Gastrocnemius medialis (tissue), 4 donors: Measurements from ENCODE around the gene CDCA4. TPM values are rescaled to one million over a fixed set of nuclear protein-coding genes. Genes with fewer than 3 reads are reported as not detected.

Source experiments
- ATAC-seq, 2 donors: fragments of 150-250 bp; one replicate each; pipeline ENCODE4 v1.9.1; 2016
- DNase-seq, 2 donors: peaks; one replicate each; pipeline ENCODE4 v3.0.0-alpha.2; 2019
- H3K27ac ChIP-seq, 4 donors: fragments of 200-600 bp; sonication (generic); 1 replicate in 1 of 4; 2 replicates in 3 of 4; pipeline ENCODE4 v1.5.1; 2016 to 2018; ENCODE audit warnings: mild to moderate bottlenecking in 2 of 4, moderate library complexity in 1 of 4
- H3K27me3 ChIP-seq, 3 donors: fragments of 200-600 bp; sonication (generic) in 2 of 3; 1 replicate in 1 of 3; 2 replicates in 2 of 3; pipeline versions ENCODE4 v1.5.1 to v1.6.0; 2016 to 2019; ENCODE audit warnings: mild to moderate bottlenecking in 1 of 3, moderate library complexity in 1 of 3
- H3K36me3 ChIP-seq, 2 donors: fragments of 200-600 bp; sonication (generic) in 1 of 2; one replicate each; pipeline ENCODE4 v1.5.1; 2017 to 2018
- H3K4me1 ChIP-seq, 2 donors: fragments of 200-600 bp; sonication (generic) in 1 of 2; one replicate each; pipeline ENCODE4 v1.5.1; 2016 to 2017; ENCODE audit warnings: mild to moderate bottlenecking in 2 of 2
- H3K4me3 ChIP-seq, 4 donors: fragments of 200-600 bp; sonication (generic) in 3 of 4; 1 replicate in 1 of 4; 2 replicates in 3 of 4; pipeline ENCODE4 v1.5.1; 2016 to 2019; ENCODE audit warnings: mild to moderate bottlenecking in 2 of 4
- H3K9me3 ChIP-seq, 3 donors: fragments of 200-600 bp; sonication (generic) in 2 of 3; 1 replicate in 1 of 3; 2 replicates in 2 of 3; pipeline ENCODE4 v1.5.1; 2016 to 2019
- POLR2A ChIP-seq, 2 donors: fragments of 450-650 bp; IDR thresholded peaks; one replicate each; pipeline ENCODE4 v1.6.1; 2017; ENCODE audit warnings: antibody characterized with exemption in 2 of 2, mild to moderate bottlenecking in 2 of 2, moderate library complexity in 2 of 2
- in situ Hi-C, 4 donors: fragments of 200-750 bp; cut with MboI; loops; one replicate each; pipeline versions ENCODE4 v1.15.0 to v1.8.0; 2017; ENCODE audit warnings: low sequenced_read_pairs in 4 of 4
- intact Hi-C: fragments of 100-400 bp; cut with DNase I; formaldehyde crosslinking; loops from one replicate; pipeline ENCODE4 v1.15.1; 2023; ENCODE audit warnings: low total_unique reads
- total RNA-seq, 4 donors: library from RNA; depleted of rRNA; stranded (reverse); fragments of >200 nt; gene quantifications; one replicate each; pipeline versions ENCODE4 v1.1.0 to v1.2.3, GENCODE V29; 2016
- TF ChIP-seq, protein P1 (sequence below), 5 experiments: fragments of 450-650 bp in 3 of 5; fragments of 200-600 bp in 2 of 5; sonication (generic) in 2 of 5; IDR thresholded peaks in 4 of 5; conservative IDR thresholded peaks in 1 of 5; 1 replicate in 4 of 5; 2 replicates in 1 of 5; pipeline ENCODE4 v1.5.1; 2016 to 2019; ENCODE audit warnings: antibody characterized with exemption in 5 of 5, mild to moderate bottlenecking in 3 of 5, moderate library complexity in 3 of 5

Gene CDCA4
- total RNA-seq, 4 donors from 2014 or later: 0.71 to 2.2 (median 1.8) TPM

DNA sequence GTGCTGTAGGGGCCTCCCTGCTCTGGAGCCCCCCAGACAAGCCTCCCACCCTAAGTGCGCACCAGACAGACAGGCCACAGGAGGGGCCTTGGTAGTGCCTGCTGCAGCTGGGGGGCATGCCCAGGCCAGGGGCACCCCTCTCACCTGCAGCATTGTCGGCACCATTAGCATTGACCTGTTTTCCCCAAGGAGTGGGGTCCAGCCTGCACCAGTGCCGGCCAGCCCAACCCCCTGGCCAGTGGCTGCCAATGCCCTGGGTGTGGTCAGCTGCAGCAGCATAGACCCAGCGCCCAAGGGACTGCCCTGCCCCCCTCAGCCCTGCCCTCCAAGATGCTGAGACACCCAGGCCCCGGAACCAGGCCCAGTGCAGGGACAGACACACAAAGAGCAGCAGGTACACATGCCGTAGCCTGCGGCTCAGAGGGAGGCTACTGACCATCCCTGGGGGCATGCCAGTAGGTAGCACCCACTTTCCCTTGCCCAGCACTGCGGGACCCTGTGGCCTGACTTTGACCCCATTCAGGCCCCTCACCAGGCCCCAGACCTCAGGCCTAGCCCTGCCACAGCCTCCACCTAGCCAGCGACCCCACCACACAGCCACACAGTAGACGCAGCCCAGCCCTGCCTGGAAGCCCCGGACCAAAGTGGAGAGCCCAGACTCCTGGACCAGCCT lies 43.7 kb downstream of the CDCA4 start:
- no peak for TF ChIP-seq POLR2A (IDR thresholded peaks at IDR 0.05)
- TF ChIP-seq, protein P1, sequence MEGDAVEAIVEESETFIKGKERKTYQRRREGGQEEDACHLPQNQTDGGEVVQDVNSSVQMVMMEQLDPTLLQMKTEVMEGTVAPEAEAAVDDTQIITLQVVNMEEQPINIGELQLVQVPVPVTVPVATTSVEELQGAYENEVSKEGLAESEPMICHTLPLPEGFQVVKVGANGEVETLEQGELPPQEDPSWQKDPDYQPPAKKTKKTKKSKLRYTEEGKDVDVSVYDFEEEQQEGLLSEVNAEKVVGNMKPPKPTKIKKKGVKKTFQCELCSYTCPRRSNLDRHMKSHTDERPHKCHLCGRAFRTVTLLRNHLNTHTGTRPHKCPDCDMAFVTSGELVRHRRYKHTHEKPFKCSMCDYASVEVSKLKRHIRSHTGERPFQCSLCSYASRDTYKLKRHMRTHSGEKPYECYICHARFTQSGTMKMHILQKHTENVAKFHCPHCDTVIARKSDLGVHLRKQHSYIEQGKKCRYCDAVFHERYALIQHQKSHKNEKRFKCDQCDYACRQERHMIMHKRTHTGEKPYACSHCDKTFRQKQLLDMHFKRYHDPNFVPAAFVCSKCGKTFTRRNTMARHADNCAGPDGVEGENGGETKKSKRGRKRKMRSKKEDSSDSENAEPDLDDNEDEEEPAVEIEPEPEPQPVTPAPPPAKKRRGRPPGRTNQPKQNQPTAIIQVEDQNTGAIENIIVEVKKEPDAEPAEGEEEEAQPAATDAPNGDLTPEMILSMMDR (IDR thresholded peaks at IDR 0.05 in 4 of 5, conservative IDR thresholded peaks at IDR 0.05 in 1 of 5): no peak
- Histone ChIP-seq H3K4me3 (peak overlapping the region; percentile 41 to 54 (median 48)), H3K27ac (no peak overlapping the region), H3K9me3 (no peaks in the 10 kb centered on the region), H3K27me3 (peaks cover 0 to 13% (median 8%) of the 10 kb centered on the region in 3 donors), H3K4me1 (peaks cover 18% of the 10 kb centered on the region in 2 donors), H3K36me3 (no peaks in the 10 kb centered on the region)
- ATAC-seq: no peak
- DNase-seq: no peak
- in situ Hi-C loops (no loop called here), intact Hi-C loops (no loop called here)

DNA sequence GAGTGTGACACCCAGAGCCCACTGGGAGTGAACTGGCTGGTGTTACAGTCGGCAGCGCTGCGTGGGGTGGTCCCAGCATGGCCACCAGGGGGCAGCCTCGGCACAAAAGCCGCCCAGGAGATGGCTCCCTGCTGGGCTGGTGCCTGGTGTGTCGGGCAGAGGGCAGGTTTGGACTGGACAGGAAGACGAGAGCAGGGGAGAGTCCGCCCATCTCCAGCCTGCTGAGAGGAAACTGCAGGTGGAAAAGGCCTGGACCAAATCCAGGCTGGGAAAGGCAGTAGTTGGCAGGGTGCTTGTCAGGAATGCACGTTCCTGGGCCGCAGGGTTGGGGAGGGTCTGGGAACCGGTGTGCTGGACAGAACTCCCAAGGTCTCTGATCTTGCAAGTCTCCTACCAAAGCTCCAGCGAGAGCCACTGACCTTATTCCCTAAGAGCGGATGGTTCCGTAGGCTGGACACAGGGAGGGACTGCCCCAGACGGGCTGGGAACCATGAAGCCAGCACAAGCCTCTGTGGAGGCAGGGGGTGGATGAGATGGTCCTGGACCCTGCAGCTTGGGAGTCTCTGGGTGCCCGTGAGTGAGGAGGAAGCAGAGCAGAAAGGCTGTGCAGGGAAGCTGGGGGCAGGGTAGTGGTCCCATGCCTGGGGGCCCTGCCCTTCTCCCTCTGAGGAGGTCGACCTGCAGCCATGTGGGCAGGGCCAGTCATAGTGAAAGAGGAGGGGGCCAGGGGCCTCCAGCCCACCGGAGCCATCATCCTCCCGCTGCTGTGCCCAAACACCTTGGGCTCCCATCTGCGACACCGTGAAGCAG lies 44.5 kb downstream of the CDCA4 start:
- H3K9me3 ChIP-seq: no peaks in the 10 kb centered on the region
- DNase-seq (peak; percentile 59 to 74), ATAC-seq (peak; percentile 27 to 54)
- no peak overlapping the region for H3K27ac ChIP-seq
- H3K4me1 ChIP-seq: peaks cover 18% of the 10 kb centered on the region in 2 donors
- intact Hi-C loops (loop anchor here (1.0 kb wide), 2 partner anchors 45 to 69 kb away; partner anchors contain the start of gene CDCA4), in situ Hi-C loops (no loop called here)
- no peak overlapping the region for H3K4me3 ChIP-seq
- TF ChIP-seq POLR2A (IDR thresholded peaks at IDR 0.05): no peak
- TF ChIP-seq, protein P1 (IDR thresholded peaks at IDR 0.05 in 4 of 5, conservative IDR thresholded peaks at IDR 0.05 in 1 of 5): peak; percentile 84 to 97 (median 92)
- peaks cover 0 to 13% (median 8%) of the 10 kb centered on the region in 3 donors for H3K27me3 ChIP-seq
- H3K36me3 ChIP-seq: no peaks in the 10 kb centered on the region

DNA sequence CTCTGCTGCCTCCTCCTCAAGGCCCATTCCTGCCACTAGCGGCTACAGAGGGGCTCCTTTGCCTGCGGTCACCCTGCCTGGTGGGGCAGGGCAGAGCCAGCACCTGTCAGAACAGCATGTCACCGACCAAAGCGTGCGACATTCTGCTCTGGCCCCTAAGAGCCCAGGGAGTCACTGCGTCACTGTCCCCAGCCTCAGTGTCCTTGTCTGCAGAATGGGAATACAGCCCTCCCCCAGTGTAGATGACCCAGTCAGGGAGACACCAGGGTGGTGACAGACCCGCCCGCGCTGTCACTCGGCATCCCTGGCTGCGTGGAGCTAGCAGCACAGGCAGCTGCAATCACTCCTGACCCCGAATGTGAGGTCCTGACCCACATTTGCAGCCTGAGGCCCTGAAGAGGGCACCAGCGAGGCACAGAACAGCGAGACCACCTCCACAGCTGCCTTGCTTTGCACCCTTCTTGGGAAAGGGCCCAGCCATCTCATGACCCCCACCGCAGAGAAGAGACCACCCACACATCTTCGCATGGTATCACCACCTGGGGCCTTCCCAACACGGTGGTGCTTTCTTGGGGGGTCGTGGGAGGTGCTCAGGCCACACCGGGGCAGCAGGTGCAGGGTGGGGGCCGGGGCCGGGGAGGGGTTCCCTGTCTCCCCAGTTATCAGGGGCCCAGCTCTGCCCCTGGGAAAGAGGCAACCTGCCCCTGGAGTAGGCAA lies 45.2 kb downstream of the CDCA4 start:
- no peak overlapping the region for H3K27ac ChIP-seq
- H3K9me3 ChIP-seq: no peaks in the 10 kb centered on the region
- intact Hi-C loops (loop anchor here (1.0 kb wide), 2 partner anchors 46 to 70 kb away; partner anchors contain the start of gene CDCA4), in situ Hi-C loops (no loop called here)
- peaks cover 0 to 13% (median 8%) of the 10 kb centered on the region in 3 donors for H3K27me3 ChIP-seq
- DNase-seq: peak in 1 of 2 donors; percentile 10
- H3K36me3 ChIP-seq: no peaks in the 10 kb centered on the region
- H3K4me3 ChIP-seq: no peak overlapping the region
- peaks cover 18% of the 10 kb centered on the region in 2 donors for H3K4me1 ChIP-seq
- ATAC-seq: no peak
- TF ChIP-seq POLR2A (IDR thresholded peaks at IDR 0.05): no peak
- TF ChIP-seq, protein P1 (IDR thresholded peaks at IDR 0.05 in 4 of 5, conservative IDR thresholded peaks at IDR 0.05 in 1 of 5): no peak

DNA sequence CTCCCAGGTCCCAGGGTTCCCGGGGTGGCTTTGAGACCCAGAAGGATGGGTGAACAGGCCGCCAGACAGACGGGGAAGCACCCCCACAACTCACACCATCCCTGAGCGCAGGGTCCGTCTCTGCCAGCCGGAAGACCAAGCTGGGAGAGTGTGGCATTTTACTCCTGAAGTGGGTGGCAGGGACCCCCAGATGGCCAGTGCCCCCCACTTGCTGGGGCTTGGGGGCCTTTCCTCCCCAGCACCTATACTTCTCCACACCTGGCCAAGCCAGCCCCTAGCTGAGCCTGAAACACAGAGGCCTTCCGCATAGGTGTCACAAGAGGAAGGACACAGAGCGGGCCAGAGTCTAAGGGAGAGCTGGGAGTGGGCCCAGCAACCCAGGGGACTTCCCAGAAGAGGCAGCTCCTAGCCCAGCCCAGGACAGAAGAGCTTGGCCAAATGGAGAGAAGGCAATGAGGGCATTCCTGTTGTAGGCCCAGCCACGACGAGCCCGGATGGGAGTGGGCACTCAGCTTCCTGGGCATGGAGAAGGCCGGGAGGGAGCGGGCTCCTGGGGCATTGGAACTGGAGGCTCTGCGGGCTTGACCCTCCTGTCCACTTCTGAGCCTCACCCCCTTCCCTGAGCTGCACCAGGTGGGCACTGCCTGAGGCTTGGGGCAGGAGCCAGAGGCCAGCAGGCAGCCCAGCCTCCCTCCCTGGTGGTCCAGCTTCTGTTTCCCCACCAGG lies 46.1 kb downstream of the CDCA4 start:
- intact Hi-C loops (no loop called here), in situ Hi-C loops (loop anchor here in 3 of 4 donors (5.0 kb wide), 1 partner anchor 72 kb away; no protein-coding TSS in a partner anchor)
- DNase-seq: no peak
- H3K4me1 ChIP-seq: peaks cover 14 to 18% of the 10 kb centered on the region in 2 donors
- no peak for TF ChIP-seq POLR2A (IDR thresholded peaks at IDR 0.05)
- TF ChIP-seq, protein P1 (IDR thresholded peaks at IDR 0.05 in 4 of 5, conservative IDR thresholded peaks at IDR 0.05 in 1 of 5): no peak
- no peaks in the 10 kb centered on the region for H3K36me3 ChIP-seq
- no peaks in the 10 kb centered on the region for H3K9me3 ChIP-seq
- ATAC-seq: no peak
- peaks cover 0 to 13% (median 8%) of the 10 kb centered on the region in 3 donors for H3K27me3 ChIP-seq
- H3K4me3 ChIP-seq: no peak overlapping the region
- no peak overlapping the region for H3K27ac ChIP-seq
